Keratinocyte (primary cell): Measurements from ENCODE around the gene PIGS. TPM values are rescaled to one million over a fixed set of nuclear protein-coding genes. Genes with fewer than 3 reads are reported as not detected.

Source experiments
- DNase-seq: peaks from one replicate; pipeline ENCODE4 v3.0.0-alpha.2; 2011; ENCODE audit warnings: low read depth, missing footprints, low spot score
- FAIRE-seq: peaks from 2 replicates; lab custom pipeline; 2011; peaks lifted over from hg19 to GRCh38; lab: Jason Lieb, UNC
- H2AFZ ChIP-seq: 2 replicates; pipeline ENCODE4 v1.6.0; 2012; ENCODE audit warnings: low read length, control low read depth, inconsistent platforms; ENCODE audit not compliant: control insufficient read depth
- H3K27ac ChIP-seq: 2 replicates; pipeline ENCODE4 v1.5.1; 2011; ENCODE audit warnings: low read length; ENCODE audit not compliant: control insufficient read depth, insufficient read depth
- H3K27me3 ChIP-seq: 3 replicates; pipeline ENCODE4 v1.6.0; 2011; ENCODE audit warnings: low read length; ENCODE audit not compliant: control insufficient read depth, insufficient read depth; ENCODE audit errors: extremely low read depth
- H3K36me3 ChIP-seq, 2 experiments: 2 replicates in 1 of 2; 3 replicates in 1 of 2; pipeline ENCODE4 v1.5.1; 2011; ENCODE audit warnings: low read length in 2 of 2, mild to moderate bottlenecking in 1 of 2; ENCODE audit not compliant: control insufficient read depth in 2 of 2, insufficient read depth in 2 of 2; ENCODE audit errors: extremely low read depth in 1 of 2
- H3K4me1 ChIP-seq: 3 replicates; pipeline ENCODE4 v1.5.1; 2011; ENCODE audit warnings: low read length; ENCODE audit not compliant: control insufficient read depth, insufficient read depth; ENCODE audit errors: extremely low read depth
- H3K4me2 ChIP-seq: 3 replicates; pipeline ENCODE4 v1.6.0; 2011; ENCODE audit warnings: low read depth, low read length; ENCODE audit not compliant: control insufficient read depth, insufficient read depth; ENCODE audit errors: extremely low read depth
- H3K4me3 ChIP-seq, 3 experiments: fragments of 200-600 bp in 1 of 3; sonication (generic) in 1 of 3; 2 replicates in 2 of 3; 3 replicates in 1 of 3; pipeline ENCODE4 v1.5.1; 2011 to 2016; ENCODE audit warnings: low read length in 3 of 3, mild to moderate bottlenecking in 3 of 3, control low read depth in 2 of 3, inconsistent platforms in 1 of 3, low read depth in 1 of 3, mixed read lengths in 1 of 3, mixed run types in 1 of 3, moderate library complexity in 1 of 3; ENCODE audit not compliant: control insufficient read depth in 2 of 3, insufficient read depth in 2 of 3; ENCODE audit errors: extremely low read depth in 1 of 3
- H3K79me2 ChIP-seq: 2 replicates; pipeline ENCODE4 v1.6.0; 2012; ENCODE audit warnings: low read length; ENCODE audit not compliant: control insufficient read depth, insufficient read depth
- H3K9ac ChIP-seq: 3 replicates; pipeline ENCODE4 v1.6.0; 2011; ENCODE audit warnings: low read length; ENCODE audit not compliant: control insufficient read depth, insufficient read depth; ENCODE audit errors: extremely low read depth
- H3K9me1 ChIP-seq: 3 replicates; pipeline ENCODE4 v1.6.0; 2011; ENCODE audit warnings: low read length; ENCODE audit not compliant: control insufficient read depth, insufficient read depth; ENCODE audit errors: extremely low read depth
- H3K9me3 ChIP-seq: 2 replicates; pipeline ENCODE4 v1.5.1; 2012; ENCODE audit warnings: low read depth, low read length; ENCODE audit not compliant: control insufficient read depth
- H4K20me1 ChIP-seq: 3 replicates; pipeline ENCODE4 v1.6.0; 2011; ENCODE audit warnings: low read length; ENCODE audit not compliant: control insufficient read depth, insufficient read depth; ENCODE audit errors: extremely low read depth
- EZH2 ChIP-seq: IDR thresholded peaks from one replicate; pipeline ENCODE4 v1.6.1; 2012; ENCODE audit warnings: inconsistent platforms, mild to moderate bottlenecking, low read length, moderate library complexity
- dilution Hi-C: fragments of 300-500 bp; cut with MboI; formaldehyde crosslinking; loops from one replicate; pipeline ENCODE4 v1.7.0; 2020; ENCODE audit warnings: low sequenced_read_pairs; ENCODE audit not compliant: extremely low pct_ligation_motif_present
- polyA plus RNA-seq, 5 experiments: library from polyadenylated mRNA; depleted of rRNA in 3 of 5; stranded (reverse) in 3 of 5; stranded (forward) in 1 of 5; unstranded in 1 of 5; fragments of >200 nt; gene quantifications; 1 replicate in 1 of 5; 2 replicates in 3 of 5; 3 replicates in 1 of 5; pipeline versions ENCODE4 v1.2.1 to v1.2.3, GENCODE V29; 2011 to 2012; ENCODE audit warnings: missing spikeins in 2 of 5, low read depth in 1 of 5, low replicate concordance in 1 of 5
- TF ChIP-seq, protein P1 (sequence below), 3 experiments: IDR thresholded peaks in 1 of 3; conservative IDR thresholded peaks in 1 of 3; optimal IDR thresholded peaks in 1 of 3; 2 replicates in 2 of 3; 3 replicates in 1 of 3; pipeline versions ENCODE3 to v1.5.1; 2011; ENCODE audit warnings: low read length in 3 of 3, mild to moderate bottlenecking in 3 of 3, moderate library complexity in 2 of 3, control low read depth in 1 of 3, inconsistent platforms in 1 of 3; ENCODE audit not compliant: insufficient read depth in 2 of 3; ENCODE audit errors: extremely low read depth in 1 of 3

The PIGS gene
- polyA plus RNA-seq, 1 donor (not counting 4 experiments of a cell fraction or from before 2014, with no cell fraction given): 33.6 TPM

DNA sequence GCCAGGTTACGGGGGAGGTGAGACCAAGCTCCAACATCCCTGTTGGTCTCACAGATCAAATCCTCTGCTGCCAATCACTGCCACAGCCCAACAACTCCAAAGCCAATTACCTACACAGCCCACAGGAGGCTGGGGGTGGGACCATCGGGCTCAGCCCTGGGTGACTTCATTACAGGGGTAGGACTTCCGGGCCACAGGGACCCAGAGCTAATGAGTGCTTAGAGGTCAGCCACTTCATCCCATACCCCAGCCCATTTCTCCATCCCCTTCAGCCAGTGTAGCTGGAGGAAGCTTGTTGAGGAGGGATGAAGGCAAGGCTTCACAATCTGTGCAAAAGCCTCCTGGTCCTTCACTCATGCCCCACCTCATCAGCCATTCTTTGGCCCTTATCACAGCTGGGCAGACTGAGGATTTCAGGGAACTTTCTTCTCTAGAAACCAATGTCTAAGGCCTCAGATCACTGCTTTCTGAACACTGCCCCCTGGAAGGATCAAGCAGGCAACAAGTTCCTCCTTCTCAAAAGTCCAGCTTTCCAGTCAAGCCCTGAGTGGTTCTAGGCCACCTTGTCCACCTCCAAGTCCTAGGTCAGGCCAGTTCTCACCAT is 59.4 kb downstream of the PIGS start:
- H3K4me2 ChIP-seq: no peak overlapping the region
- dilution Hi-C loops: no loop called here
- no peaks in the 10 kb centered on the region for H3K79me2 ChIP-seq
- H3K27me3 ChIP-seq: peaks cover 10% of the 10 kb centered on the region
- peaks cover 3% of the 10 kb centered on the region for H3K9me3 ChIP-seq
- H4K20me1 ChIP-seq: no peaks in the 10 kb centered on the region
- DNase-seq (no peak), FAIRE-seq (no peak)
- H3K36me3 ChIP-seq: no peaks in the 10 kb centered on the region
- H3K9ac ChIP-seq: no peak overlapping the region
- H3K4me3 ChIP-seq: no peak overlapping the region
- H3K4me1 ChIP-seq: peaks cover 21% of the 10 kb centered on the region
- TF ChIP-seq, protein P1, sequence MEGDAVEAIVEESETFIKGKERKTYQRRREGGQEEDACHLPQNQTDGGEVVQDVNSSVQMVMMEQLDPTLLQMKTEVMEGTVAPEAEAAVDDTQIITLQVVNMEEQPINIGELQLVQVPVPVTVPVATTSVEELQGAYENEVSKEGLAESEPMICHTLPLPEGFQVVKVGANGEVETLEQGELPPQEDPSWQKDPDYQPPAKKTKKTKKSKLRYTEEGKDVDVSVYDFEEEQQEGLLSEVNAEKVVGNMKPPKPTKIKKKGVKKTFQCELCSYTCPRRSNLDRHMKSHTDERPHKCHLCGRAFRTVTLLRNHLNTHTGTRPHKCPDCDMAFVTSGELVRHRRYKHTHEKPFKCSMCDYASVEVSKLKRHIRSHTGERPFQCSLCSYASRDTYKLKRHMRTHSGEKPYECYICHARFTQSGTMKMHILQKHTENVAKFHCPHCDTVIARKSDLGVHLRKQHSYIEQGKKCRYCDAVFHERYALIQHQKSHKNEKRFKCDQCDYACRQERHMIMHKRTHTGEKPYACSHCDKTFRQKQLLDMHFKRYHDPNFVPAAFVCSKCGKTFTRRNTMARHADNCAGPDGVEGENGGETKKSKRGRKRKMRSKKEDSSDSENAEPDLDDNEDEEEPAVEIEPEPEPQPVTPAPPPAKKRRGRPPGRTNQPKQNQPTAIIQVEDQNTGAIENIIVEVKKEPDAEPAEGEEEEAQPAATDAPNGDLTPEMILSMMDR (optimal IDR thresholded peaks at IDR 0.05 in 1 of 3, IDR thresholded peaks at IDR 0.05 in 1 of 3, conservative IDR thresholded peaks at IDR 0.05 in 1 of 3; ENCODE audit: extremely low read depth in 1 of 3, insufficient read depth in 2 of 3, low read length in 3 of 3): no peak
- TF ChIP-seq EZH2: no peak
- H3K9me1 ChIP-seq: no peaks in the 10 kb centered on the region
- H3K27ac ChIP-seq: no peak overlapping the region
- H2AFZ ChIP-seq: no peak overlapping the region

DNA sequence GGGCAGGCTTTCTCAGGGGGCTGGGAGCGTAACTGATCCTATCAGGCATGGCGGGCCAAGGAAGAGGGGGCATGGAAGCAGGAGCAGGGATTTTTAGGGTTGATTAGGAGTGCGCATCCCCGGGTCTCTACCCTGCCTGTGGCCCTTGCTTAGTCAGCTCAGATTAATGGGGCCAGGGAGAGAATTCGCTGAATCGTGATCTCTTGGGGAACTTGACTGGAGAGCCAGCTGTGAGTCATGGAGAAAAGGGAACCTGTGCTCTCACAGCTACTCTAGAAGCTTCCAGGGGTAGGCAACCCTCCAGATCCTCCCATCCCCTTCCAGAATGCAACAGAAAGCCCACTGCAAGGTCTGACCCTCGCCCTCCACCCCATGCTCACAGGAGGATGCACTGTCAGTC is 61.5 kb downstream of the PIGS start:
- H3K79me2 ChIP-seq: no peaks in the 10 kb centered on the region
- H3K9me3 ChIP-seq: no peaks in the 10 kb centered on the region
- H3K27ac ChIP-seq: no peak overlapping the region
- no peak overlapping the region for H3K9ac ChIP-seq
- no peak for TF ChIP-seq EZH2
- peaks cover 8% of the 10 kb centered on the region for H3K27me3 ChIP-seq
- no peak overlapping the region for H3K4me3 ChIP-seq
- DNase-seq: no peak
- no peaks in the 10 kb centered on the region for H4K20me1 ChIP-seq
- H2AFZ ChIP-seq: no peak overlapping the region
- H3K36me3 ChIP-seq: no peaks in the 10 kb centered on the region
- H3K4me2 ChIP-seq: no peak overlapping the region
- no peak for FAIRE-seq
- peaks cover 2% of the 10 kb centered on the region for H3K9me1 ChIP-seq
- dilution Hi-C loops: no loop called here
- H3K4me1 ChIP-seq: peaks cover 42% of the 10 kb centered on the region
